NCI-H2107 (cell line): ENCODE results near the gene UBE2E1.

Experiments used
- DNase-seq: peaks from one replicate; lab custom pipeline; 2025; lab: John Stamatoyannopoulos, UW

The UBE2E1 gene

DNA sequence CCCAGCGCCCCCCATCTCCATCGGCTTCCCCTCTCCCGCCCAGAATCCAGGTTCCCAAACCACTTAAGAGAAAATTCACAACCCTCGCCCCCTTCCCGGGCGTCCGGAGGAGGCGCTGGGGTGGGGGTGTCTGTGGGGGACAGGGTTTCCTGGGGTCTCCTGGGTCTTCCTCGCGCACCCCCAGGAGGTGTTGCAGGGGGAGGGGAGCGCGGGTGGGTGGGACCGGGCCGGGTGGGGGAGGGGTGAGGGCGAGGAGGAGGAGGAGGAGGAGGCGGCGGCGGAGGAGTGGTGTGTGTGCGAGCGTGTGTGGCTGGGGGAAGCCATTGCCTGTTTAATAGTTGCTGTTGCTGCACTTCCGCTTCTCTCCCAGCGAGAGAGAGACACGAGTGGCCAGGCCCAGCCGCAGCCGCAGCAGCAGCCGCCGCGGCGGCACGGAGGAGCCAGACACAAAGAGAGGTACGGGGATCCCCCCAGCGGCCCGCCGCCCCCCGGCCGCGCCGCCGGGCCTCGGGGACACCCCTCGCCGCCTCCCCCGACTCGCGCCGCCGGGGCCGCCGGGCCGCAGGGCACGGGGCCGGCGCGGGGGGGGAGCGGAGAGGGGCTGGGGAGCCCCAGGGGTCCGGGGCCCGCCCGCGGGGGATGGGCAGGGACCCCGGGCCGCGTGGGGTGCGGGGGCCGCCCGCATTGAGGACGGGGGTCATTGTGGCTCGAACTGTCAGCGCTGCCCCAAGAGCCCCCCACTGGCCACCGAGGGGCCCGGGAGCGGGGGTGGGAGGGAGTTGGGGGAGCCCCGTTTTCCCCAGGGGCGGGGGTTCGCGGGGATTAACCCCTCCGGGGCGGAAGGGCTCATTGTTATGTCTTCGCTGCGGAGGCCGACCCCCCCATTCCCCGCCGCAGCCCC, at the start of gene UBE2E1:
Gene UBE2E1 (plus strand): TSS at position 323 of the 901 bp plus-strand sequence. CDS start 1,315 bp downstream, outside the sequence.
- no peak for DNase-seq

DNA sequence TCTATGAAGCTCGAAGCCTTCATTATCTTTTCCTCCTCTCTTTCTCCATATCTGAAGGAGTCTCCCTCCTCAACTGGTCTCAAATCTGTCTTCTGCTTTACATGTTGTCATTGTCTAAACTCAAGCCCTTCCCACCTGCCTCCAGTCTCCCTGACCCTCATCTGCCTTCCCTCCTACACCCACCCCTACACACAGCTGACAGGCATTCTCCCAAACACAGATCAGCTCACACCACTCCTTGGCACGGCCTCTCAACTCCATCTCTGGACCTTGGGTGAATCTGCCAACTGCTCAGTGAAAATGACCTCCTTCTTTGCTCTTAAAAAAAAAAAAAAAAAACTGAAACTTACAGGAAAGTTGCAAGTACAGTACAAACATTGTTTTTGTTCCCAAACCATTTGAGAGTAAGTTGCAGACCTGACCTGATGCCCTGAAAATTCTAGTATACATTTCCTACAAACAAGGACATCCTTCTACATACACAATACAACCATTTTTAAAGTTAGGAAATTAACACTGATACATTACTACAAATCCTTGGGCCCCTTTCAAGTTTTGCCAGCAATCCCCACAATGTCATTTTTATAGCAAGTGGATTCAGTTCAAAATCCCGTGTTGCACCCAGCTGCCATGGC, 49.4 kb upstream of the UBE2E1 start:
- DNase-seq = no peak

DNA sequence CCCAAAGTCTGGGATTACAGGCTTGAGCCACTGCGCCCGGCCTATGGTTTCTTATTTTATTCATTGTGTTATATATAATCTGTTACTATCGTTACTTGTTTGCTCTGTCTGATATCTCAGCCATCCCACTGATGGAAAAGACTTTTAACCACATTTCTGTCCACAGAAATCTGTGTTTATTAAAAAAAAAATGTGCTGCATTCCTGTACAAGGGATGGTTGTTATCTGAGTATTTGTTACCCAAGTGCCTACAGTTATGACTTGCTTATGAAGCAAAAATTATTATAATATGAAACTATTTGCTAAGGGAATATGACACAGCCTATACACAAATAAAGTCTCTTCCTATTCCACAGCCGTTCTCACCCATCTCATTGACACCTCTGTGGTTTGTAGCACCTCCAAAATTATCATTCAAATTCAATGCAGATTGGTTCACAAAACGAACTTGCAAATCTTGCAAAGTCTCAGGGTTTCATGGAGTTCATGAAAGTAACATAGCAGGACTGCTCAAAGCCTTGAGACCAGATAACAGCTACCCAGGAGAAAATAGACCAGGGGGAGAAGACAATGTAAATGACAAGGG, 47.4 kb upstream of the UBE2E1 start:
- DNase-seq = no peak

DNA sequence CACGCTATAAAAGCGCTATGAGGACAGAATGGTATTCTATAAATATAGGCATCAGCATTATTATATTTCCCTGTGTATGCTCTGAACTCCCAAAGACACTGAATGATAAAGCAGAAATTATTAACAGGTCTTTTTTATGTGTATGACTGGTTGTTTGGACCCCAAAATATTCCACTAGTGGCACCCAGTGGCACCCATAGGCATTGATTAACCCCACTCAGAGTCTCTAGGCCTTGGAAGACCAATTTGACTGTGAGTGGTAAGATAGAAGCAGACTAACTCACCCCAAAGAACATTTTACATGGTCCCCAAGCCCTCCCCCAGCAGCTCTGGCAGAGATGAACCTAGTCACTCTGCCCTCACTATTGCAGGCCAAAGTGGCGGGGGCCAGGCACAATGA, 45.4 kb upstream of the UBE2E1 start:
- no peak for DNase-seq

DNA sequence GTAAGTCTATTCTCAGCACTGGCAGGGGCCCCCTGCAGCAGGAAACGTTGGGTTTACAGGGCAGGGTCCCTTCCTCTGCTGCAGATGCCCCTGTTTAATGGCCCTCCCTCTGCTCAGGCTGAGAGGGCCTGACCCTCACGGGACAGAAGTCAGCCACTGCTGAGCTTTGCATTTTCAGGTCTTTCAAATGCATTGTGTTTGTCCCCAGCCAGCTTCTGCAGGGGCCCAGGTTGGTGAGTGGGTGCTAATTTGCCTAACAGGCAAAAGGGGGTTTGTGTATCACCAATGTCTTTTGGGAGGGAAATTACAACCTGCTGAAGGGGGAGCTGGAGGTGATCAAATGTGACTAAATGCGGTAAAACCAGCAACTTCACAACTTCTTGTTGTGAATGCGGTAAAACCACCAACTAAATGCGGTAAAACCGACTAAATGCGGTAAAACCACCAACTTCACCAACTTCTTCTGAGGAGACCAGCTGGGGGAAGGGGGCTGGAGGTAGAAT, 44.8 kb upstream of the UBE2E1 start:
- no peak for DNase-seq

DNA sequence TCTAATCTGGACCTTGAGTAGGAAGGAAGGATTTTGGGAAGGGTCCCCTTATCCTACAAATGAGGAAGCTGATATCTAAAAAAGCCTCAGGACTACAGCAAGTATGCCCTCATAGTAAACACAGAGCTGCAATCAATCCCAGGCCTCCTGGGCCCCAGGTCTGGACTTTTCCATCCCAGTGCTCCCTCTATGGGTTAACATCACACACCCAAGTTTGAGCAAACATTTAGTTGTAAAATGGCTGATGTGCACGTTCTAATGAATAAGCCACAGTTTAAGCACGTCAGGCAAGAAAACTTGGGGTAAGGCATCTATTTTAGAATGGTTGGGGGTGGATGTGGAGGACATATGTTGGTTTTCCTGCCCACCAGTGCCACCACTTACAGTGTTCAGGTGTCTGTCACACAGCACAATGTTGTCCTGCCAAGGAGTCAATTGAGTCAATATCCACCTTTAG, 44.3 kb upstream of the UBE2E1 start:
- DNase-seq = no peak

DNA sequence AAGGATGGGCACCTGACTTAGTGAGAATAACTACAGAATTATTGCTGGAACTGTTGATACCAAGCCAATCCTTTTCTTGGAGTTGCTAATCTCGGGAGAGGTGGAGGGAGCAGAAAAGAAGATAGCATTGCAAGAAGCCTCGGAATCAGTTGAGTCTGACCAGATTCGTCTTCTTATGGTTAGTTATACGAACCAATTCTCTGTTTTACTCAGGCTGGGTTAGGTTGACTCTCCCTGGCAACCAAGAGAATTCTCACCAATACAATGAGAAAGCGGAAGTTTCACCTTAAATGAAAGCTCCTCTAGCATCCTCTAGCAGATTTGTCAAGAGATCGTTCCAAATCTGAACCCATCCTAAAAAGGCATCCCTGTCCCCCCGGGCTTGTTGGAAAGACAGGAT, 43.5 kb upstream of the UBE2E1 start:
- DNase-seq = no peak

DNA sequence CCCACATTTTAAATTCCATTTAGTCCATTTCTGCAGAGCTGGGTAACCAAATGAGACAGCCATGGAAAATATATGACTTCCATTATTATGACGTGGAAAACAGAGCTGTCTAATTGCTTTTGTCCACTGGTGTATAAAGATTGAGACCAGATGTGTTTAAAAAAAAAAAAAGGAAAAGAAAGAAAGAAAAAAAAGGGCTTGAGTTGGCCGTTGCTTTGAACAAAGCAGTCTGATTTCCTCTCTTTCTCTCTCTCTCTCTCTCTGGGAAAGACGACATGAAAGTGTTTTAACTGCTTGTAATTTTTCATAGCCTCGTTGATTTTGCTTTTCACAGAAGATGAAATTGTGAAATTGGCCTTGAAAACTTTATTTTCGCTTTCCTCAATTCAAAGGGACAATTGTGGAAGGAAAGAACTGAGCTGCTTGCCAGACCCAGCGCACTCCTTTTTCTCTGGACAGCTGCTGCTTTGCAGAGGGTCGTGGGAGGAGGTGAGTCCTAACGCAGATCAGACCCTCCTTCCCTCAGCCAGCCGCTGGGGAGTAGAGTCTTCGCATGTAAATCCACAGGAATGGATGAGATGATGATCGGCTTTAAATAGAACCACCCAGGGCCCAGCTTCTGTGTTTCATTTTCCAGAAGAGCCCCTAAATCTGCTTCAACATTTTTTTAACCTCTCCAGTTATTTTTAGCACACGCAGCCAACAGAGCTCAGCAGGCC, 42.8 kb upstream of the UBE2E1 start:
- no peak for DNase-seq

DNA sequence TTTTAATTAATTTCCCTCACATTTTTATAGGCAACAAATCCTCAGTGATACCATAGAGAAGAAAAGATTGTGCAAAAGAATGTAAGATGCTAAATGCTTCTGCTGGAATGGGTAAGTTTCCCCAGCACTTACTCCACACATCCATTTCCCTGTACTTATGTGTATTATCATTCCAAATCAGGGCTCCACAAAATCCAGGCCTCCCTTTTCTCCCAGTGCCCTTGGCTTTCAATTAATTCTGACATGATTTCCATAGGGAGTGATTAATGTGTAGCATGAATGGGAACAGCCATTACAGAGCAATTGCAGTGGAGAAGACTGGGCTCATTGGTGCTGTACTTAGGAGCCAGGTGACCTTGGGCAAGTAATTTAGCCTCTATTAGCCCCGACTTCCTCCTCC, 41.3 kb upstream of the UBE2E1 start:
- DNase-seq = no peak

DNA sequence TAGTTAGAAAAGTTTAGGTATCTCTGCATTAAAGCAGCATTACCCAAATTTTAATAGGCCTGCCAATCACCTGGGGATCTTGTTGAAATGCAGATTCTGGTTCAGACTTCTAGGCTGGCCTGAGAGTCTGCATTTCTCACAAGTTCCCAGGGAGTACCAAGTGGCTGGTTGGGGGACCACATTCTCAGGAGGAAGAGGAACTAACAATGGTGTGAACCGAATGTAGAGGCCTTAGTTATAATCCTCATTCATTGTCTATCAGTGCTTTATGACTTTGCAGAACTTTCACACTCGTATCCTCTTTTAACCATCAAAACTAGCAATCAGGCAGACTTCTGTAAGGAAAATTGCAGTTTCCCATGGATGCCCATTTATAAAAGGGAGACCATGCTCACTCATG, 38.2 kb upstream of the UBE2E1 start:
- no peak for DNase-seq

DNA sequence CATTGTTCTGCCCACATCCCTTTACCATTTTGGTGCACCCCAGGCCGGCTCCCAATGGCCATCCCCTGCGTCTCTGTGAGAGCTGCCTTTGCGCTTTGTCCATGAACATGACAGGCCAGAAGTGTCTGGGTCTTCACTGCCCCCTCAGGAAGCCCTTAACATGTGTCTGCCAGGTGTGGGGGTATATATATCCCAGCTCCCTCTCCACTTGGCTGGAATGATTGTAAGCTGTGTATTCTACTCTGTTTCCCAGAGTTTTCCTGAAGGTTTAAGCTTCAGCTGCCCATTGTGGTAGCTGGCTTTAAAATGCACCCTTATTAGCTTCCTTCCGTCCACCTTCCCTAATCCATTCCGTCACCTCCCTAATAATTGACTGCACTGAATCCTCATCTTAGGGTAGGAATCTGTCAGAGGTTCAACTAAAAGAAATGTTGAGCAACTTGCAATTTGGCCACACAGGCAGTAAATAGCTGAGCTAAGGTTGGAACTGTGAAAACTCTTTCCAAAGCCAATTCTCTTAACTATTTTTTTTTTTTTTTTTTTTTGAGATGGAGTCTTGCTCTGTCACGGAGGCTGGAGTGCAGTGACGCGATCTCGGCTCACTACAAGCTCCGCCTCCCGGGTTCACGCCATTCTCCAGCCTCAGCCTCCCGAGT, 30.4 kb upstream of the UBE2E1 start:
- DNase-seq = no peak

DNA sequence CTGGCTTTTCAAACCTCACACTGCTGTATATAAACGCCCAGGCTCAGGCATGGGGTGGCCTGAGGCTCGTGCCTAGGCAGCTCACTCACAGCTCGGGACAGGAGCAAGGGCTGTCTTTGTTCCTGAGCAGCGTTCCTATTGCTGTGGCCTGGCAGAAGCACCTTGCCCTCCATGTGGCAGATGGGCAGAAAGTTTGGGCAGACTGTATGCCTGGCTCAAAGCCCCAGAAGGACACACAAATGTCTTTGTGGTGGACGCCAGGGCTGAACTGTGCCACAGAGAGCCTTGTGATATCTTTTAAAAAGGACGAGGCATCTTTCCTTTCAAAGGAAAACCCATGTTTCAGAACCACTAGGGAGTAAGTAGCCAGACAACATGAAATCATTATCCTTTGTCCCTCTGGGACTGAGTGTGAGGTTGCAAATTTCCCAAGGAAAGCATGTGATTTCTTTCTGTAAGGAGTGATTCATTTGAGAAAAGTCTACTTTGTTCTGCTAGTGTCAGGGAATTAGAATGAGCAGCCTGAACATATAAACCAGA, 29.3 kb upstream of the UBE2E1 start:
- no peak for DNase-seq

DNA sequence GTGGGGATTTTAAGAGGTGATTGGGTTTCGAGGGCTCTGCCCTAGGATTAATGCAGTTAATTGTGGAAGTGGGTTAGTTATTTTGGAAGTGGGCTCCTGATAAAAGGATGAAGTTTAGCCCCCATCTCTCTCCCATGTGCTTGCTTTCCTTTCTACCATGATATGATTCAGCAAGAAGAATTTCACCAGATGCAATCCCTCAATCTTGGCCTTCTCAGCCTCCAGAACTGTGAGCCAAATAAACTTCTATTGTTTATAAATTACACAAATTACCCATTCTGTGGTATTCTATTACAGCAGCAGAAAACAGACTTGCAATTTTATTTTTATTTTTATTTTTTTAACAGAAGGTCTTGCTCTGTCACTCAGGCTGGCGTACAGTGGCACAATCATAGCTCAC, 27.3 kb upstream of the UBE2E1 start:
- no peak for DNase-seq

DNA sequence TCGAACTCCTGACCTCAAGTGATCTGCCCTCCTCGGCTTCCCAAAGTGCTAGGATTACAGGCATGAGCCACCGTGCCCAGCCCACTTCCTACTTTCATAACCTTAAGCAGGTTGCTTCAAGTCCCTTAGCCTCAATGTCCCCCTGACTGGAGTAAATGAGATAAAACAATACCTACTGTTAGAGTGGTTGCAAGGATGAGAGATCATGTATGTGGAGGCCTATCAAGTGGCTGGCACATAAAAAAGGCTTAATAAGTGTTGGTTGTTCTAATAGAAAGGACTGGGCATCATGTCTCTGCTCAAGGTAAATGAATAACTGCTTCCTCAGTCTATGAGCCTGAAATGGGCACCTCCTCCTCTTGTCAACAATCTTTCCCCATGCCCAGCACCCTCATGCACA, 25.9 kb upstream of the UBE2E1 start:
- no peak for DNase-seq

DNA sequence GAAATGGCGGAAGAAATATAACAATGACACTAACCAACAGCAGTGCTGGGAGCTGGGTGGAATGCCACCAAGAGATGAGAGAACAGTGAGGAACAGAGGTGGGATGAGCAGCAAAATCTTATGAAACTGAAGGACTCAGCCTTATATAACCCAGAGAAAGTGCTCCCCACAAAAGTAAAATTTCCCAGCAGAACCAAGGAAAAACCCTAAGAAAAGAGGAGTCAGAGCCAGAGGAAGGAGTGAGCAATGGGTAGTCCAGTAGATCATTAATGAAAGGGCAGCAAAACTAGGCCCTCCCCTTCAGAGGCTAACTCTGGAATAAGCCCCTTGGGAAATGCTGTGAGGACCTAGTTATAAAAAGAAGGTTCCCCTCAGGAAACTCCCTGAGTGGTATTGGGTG, 24.7 kb upstream of the UBE2E1 start:
- no peak for DNase-seq

DNA sequence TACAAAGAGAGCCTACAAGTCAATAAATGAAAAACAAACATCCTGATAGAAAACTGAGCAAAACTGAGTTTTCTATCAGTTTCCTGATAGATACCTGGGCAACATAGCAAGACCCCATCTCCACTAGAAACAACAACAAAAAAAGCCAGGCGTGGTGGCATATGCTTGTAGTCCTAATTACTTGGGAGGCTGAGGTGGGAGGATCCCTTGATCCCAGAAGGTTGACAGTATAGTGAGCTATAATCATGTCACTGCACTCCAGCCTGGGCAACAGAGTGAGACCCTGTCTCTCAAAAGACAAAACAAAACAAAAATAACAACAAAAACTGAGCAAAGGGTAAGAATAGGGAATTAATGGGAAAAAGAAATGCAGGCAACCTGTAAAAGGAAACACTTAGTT, 23.9 kb upstream of the UBE2E1 start:
- DNase-seq = no peak

DNA sequence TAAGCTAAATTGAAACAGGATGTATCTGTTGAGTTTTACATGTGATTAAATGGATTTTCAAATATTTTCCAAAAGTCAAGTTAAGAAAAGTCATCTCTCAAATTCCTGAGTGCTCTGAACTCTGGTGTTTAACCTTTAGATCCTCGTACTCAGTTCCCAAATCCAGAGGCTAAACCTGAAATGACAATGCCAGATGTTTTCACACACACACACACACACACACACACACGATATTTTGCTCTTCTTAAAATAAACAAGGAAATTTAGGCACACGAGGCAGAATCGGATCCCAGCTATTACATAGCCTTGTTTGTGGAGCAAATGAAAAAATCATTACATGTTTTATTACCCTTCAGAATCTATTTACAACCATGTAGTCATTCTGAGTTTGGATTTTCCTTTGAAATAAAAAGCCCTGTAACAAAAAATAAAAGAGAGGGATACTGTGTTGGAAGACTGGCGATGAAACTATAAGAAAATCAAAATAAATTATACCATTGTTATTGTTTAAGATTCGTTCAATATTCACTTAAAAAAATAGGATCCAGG, 20.6 kb upstream of the UBE2E1 start:
- no peak for DNase-seq

DNA sequence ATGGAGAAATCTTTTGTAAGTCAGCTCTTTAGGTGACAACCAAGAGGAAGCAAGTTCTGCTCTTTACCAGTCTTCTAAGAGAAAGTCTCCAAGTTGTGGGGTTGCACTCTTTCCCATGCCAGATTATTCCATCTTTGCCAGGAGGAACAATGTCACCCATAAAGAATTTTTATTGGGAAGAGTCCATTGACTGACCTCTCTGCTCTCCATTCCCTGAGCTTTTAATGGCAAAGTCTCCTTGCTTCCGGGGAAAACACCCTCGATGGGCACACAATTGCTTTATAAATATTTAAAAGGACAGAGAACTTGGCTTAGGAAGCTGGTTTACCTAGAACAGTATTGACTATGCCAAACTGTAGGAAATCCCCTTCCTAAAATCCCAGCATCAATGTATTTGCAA, 19.9 kb upstream of the UBE2E1 start:
- DNase-seq = no peak

DNA sequence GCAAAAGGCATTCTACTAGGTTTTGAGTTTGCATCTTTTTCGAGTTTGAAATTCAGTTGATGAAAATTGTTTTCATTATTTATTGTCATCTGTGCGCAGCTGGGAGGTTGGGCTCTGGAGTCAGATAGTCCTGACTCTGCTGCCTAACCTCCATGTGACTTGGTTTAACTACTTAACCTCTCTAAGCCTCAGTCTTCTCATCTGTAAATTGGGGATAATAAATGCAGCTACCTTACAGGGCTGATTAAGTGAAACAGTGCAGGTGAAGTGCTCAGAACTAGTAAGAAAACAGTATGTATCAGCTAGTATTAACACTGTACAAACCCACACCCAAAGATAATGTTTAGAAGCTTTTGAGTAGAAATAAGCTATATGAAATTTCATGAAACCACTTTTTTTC, 14.1 kb upstream of the UBE2E1 start:
- no peak for DNase-seq

DNA sequence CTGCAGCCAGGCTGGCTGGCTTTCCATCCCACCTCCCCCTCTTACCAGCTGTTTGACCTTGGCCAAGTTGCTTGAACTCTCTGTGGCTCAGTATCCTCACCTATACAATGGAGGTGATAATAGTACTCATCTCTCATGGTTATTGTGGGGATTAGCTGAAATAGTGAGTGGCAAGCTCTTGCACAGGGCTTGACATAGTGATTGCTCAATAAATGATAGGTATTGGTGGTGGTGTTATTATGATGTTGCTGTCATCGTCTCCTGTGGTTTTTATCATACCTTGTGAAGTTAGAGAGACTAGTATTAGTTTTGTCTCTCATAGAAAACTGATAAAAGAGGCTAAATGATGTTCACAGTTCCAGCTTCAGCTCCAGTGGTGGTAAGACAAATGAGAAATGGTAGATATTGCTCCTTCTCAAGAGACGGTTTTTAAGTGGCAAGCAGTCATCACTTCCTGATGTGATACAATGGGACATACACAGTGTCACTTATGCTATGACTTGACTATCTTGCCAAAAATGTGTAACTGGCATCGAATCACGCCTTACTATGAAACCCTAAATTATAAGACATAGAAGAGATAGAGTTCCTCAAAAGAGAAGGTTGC, 12.1 kb upstream of the UBE2E1 start:
- DNase-seq = no peak

DNA sequence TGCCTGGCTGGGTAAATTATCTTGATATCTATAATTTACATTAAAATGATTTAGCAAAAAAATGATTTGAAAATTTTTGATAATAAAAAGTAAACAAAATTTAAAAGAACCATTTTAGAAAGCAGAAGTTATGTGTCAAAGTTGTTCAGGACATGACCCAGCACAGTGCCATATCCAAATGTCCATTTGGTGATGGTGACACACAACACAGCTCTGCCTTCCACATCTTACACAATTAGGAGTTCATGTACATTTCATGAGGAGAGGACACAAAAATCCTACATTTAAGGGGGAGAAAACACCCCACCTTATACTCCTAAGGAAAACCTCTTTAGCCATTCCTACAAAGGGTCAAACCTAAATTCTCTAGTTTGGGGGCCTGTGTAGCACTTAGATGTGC, 10.7 kb upstream of the UBE2E1 start:
- DNase-seq = no peak
